H9 (cell line): ENCODE measurements around the gene C7orf25. TPM values are rescaled to one million over a fixed set of nuclear protein-coding genes. Genes with fewer than 3 reads are reported as not detected.

Experiments used
- DNase-seq: peaks from one replicate; pipeline ENCODE4 v3.0.0-alpha.2; 2017
- H2AFZ ChIP-seq: one replicate; pipeline ENCODE4 v1.6.1; 2013; ENCODE audit warnings: mild to moderate bottlenecking, low read length, control low read depth, moderate library complexity
- H2AK5ac ChIP-seq: 2 replicates; pipeline ENCODE4 v1.6.1; 2013; ENCODE audit warnings: low read length, control low read depth, mixed read lengths; ENCODE audit not compliant: insufficient read length
- H2BK120ac ChIP-seq: one replicate; pipeline ENCODE4 v1.6.1; 2013; ENCODE audit warnings: low read depth, mild to moderate bottlenecking, low read length, control low read depth, inconsistent platforms; ENCODE audit not compliant: poor library complexity, severe bottlenecking
- H2BK12ac ChIP-seq: 2 replicates; pipeline ENCODE4 v1.6.1; 2013; ENCODE audit warnings: low read length, control low read depth, mixed read lengths, low read depth; ENCODE audit not compliant: insufficient read length
- H2BK15ac ChIP-seq: 2 replicates; pipeline ENCODE4 v1.6.1; 2013; ENCODE audit warnings: low read depth, low read length, control low read depth
- H2BK20ac ChIP-seq: one replicate; pipeline ENCODE4 v1.6.1; 2013; ENCODE audit warnings: low read depth, mild to moderate bottlenecking, low read length, control low read depth, inconsistent platforms; ENCODE audit not compliant: poor library complexity, severe bottlenecking
- H2BK5ac ChIP-seq: 2 replicates; pipeline ENCODE4 v1.6.1; 2013; ENCODE audit warnings: low read length, control low read depth, mixed read lengths; ENCODE audit not compliant: insufficient read length
- H3K14ac ChIP-seq: 2 replicates; pipeline ENCODE4 v1.6.1; 2013; ENCODE audit warnings: low read length, control low read depth; ENCODE audit not compliant: insufficient read depth
- H3K18ac ChIP-seq: 2 replicates; pipeline ENCODE4 v1.6.1; 2013; ENCODE audit warnings: low read depth, mild to moderate bottlenecking, mixed read lengths, low read length, control low read depth; ENCODE audit not compliant: insufficient read length
- H3K23ac ChIP-seq: 2 replicates; pipeline ENCODE4 v1.6.1; 2013; ENCODE audit warnings: low read length, control low read depth, mixed read lengths, low read depth; ENCODE audit not compliant: insufficient read length
- H3K23me2 ChIP-seq: 2 replicates; pipeline ENCODE4 v1.6.1; 2013; ENCODE audit warnings: low read depth, mild to moderate bottlenecking, mixed read lengths, low read length, control low read depth; ENCODE audit not compliant: insufficient read length, poor library complexity, severe bottlenecking
- H3K27ac ChIP-seq: 2 replicates; pipeline ENCODE4 v1.5.1; 2013; ENCODE audit warnings: low read length, control low read depth, mixed read lengths, low read depth; ENCODE audit not compliant: insufficient read length
- H3K27me3 ChIP-seq: 2 replicates; pipeline ENCODE4 v1.6.1; 2013; ENCODE audit warnings: low read length, control low read depth, inconsistent platforms; ENCODE audit not compliant: insufficient read depth
- H3K4ac ChIP-seq: 2 replicates; pipeline ENCODE4 v1.6.1; 2013; ENCODE audit warnings: low read depth, mild to moderate bottlenecking, control low read depth, inconsistent platforms, low read length, moderate library complexity
- H3K4me1 ChIP-seq: 2 replicates; pipeline ENCODE4 v1.6.1; 2013; ENCODE audit warnings: low read length, control low read depth, inconsistent platforms; ENCODE audit not compliant: insufficient read depth
- H3K4me2 ChIP-seq: 2 replicates; pipeline ENCODE4 v1.6.1; 2013; ENCODE audit warnings: low read length, control low read depth, mixed read lengths; ENCODE audit not compliant: insufficient read length, insufficient read depth
- H3K56ac ChIP-seq: 2 replicates; pipeline ENCODE4 v1.6.1; 2013; ENCODE audit warnings: low read depth, mild to moderate bottlenecking, mixed read lengths, low read length, control low read depth; ENCODE audit not compliant: insufficient read length
- H3K79me1 ChIP-seq: 2 replicates; pipeline ENCODE4 v1.6.1; 2013; ENCODE audit warnings: low read depth, mild to moderate bottlenecking, moderate library complexity, low read length, control low read depth, inconsistent platforms; ENCODE audit not compliant: insufficient read depth, poor library complexity, severe bottlenecking
- H3K79me2 ChIP-seq: 2 replicates; pipeline ENCODE4 v1.6.1; 2013; ENCODE audit warnings: low read length, control low read depth, inconsistent platforms; ENCODE audit not compliant: insufficient read depth
- H3K9ac ChIP-seq: 2 replicates; pipeline ENCODE4 v1.6.1; 2013; ENCODE audit warnings: low read length, control low read depth, mixed read lengths; ENCODE audit not compliant: insufficient read length; ENCODE audit errors: extremely low read depth
- H3K9me3 ChIP-seq: one replicate; pipeline ENCODE4 v1.6.1; 2013; ENCODE audit warnings: low read depth, low read length, inconsistent platforms; ENCODE audit not compliant: control insufficient read depth
- H3T11ph ChIP-seq: one replicate; pipeline ENCODE4 v1.6.1; 2013; ENCODE audit warnings: mild to moderate bottlenecking, low read length, control low read depth, inconsistent platforms
- H4K20me1 ChIP-seq: one replicate; pipeline ENCODE4 v1.6.1; 2013; ENCODE audit not compliant: control insufficient read depth, insufficient read length, insufficient read depth
- H4K5ac ChIP-seq: 2 replicates; pipeline ENCODE4 v1.6.1; 2013; ENCODE audit warnings: low read depth, mild to moderate bottlenecking, mixed read lengths, low read length, control low read depth; ENCODE audit not compliant: insufficient read length
- H4K8ac ChIP-seq: replicated peaks from 2 replicates; pipeline ENCODE4 v1.6.1; 2013; ENCODE audit warnings: low read length, control low read depth, mixed read lengths, low read depth; ENCODE audit not compliant: insufficient read length
- H4K91ac ChIP-seq: 2 replicates; pipeline ENCODE4 v1.6.1; 2013; ENCODE audit warnings: low read depth, mild to moderate bottlenecking, moderate library complexity, mixed read lengths, low read length, control low read depth; ENCODE audit not compliant: insufficient read length
- H3K27ac Mint-ChIP-seq, 3 experiments: 2 replicates in 2 of 3; 3 replicates in 1 of 3; pipeline ENCODE4 v1.8.0; 2020 to 2021; ENCODE audit warnings: mixed read lengths in 3 of 3, mild to moderate bottlenecking in 1 of 3, moderate library complexity in 1 of 3
- H3K27me3 Mint-ChIP-seq: 2 replicates; pipeline ENCODE4 v1.8.0; 2021; ENCODE audit warnings: low read depth, mild to moderate bottlenecking, moderate library complexity, mixed read lengths
- H3K36me3 Mint-ChIP-seq, 3 experiments: 2 replicates in 2 of 3; 3 replicates in 1 of 3; pipeline ENCODE4 v1.8.0; 2020 to 2021; ENCODE audit warnings: low read depth in 3 of 3, mixed read lengths in 3 of 3; ENCODE audit not compliant: insufficient read depth in 1 of 3
- H3K4me1 Mint-ChIP-seq, 2 experiments: 2 replicates each; pipeline ENCODE4 v1.8.0; 2020; ENCODE audit warnings: mixed read lengths in 2 of 2
- H3K4me3 Mint-ChIP-seq, 2 experiments: 2 replicates in 1 of 2; 3 replicates in 1 of 2; pipeline ENCODE4 v1.8.0; 2020 to 2021; ENCODE audit warnings: mild to moderate bottlenecking in 2 of 2, mixed read lengths in 2 of 2, moderate library complexity in 1 of 2
- H3K9me3 Mint-ChIP-seq, 2 experiments: 2 replicates in 1 of 2; 3 replicates in 1 of 2; pipeline ENCODE4 v1.8.0; 2020; ENCODE audit warnings: mild to moderate bottlenecking in 2 of 2, mixed read lengths in 2 of 2, moderate library complexity in 1 of 2
- CTCF ChIP-seq: fragments of 200-600 bp; sonication (generic); conservative IDR thresholded peaks from 3 replicates; pipeline ENCODE4 v1.8.0; 2021; ENCODE audit warnings: antibody characterized with exemption, mild to moderate bottlenecking
- WGBS: extraction: QIAGEN DNeasy Blood & Tissue Kit; methylation state at CpG from one replicate; pipeline ENCODE4 v1.1.7; 2013; ENCODE audit warnings: missing lambda C conversion rate, low lambda C conversion rate, mixed read lengths; ENCODE audit not compliant: insufficient read length; ENCODE audit errors: extremely low coverage; 5-methylcytosine and 5-hydroxymethylcytosine counted together
- total RNA-seq: library from RNA; stranded (reverse); gene quantifications from 2 replicates; pipeline ENCODE4 v1.2.1, GENCODE V29; 2021

Gene C7orf25
- total RNA-seq, 1 experiment from 2014 or later: 3.8 TPM

GRCh38 chr7:42906181-42906580 lies 5.7 kb downstream of the C7orf25 start:
- H3K27me3 Mint-ChIP-seq: no peaks in the 10 kb centered on the region
- H3K27me3 ChIP-seq: no peaks in the 10 kb centered on the region
- no peak overlapping the region for H3K27ac Mint-ChIP-seq
- H2AFZ ChIP-seq: no peak overlapping the region
- H4K20me1 ChIP-seq: no peaks in the 10 kb centered on the region
- H3K18ac ChIP-seq: no peak overlapping the region
- H2BK120ac ChIP-seq: no peak overlapping the region
- no CpG with 5 or more reads among the region's 1 CpG for WGBS
- no peak overlapping the region for H3K4me3 Mint-ChIP-seq
- no peak overlapping the region for H3K23ac ChIP-seq
- no peak overlapping the region for H3K4me2 ChIP-seq
- no peak overlapping the region for H3K14ac ChIP-seq
- peaks cover 4% of the 10 kb centered on the region for H3K23me2 ChIP-seq
- DNase-seq: no peak
- no peak overlapping the region for H3K56ac ChIP-seq
- H2BK12ac ChIP-seq: no peak overlapping the region
- no peaks in the 10 kb centered on the region for H3K9me3 ChIP-seq
- no peak overlapping the region for H3K4ac ChIP-seq
- H4K8ac ChIP-seq: no peak overlapping the region
- H3K9me3 Mint-ChIP-seq: no peaks in the 10 kb centered on the region
- H2BK20ac ChIP-seq: no peak overlapping the region
- peaks cover 8% of the 10 kb centered on the region for H3K4me1 ChIP-seq
- H2BK5ac ChIP-seq: no peak overlapping the region
- no peak for TF ChIP-seq CTCF
- no peak overlapping the region for H3K27ac ChIP-seq
- H3K9ac ChIP-seq: no peak overlapping the region
- H2BK15ac ChIP-seq: no peak overlapping the region
- no peak overlapping the region for H3T11ph ChIP-seq
- no peak overlapping the region for H4K91ac ChIP-seq
- no peaks in the 10 kb centered on the region for H3K79me1 ChIP-seq
- peaks cover 14 to 19% of the 10 kb centered on the region in 2 experiments for H3K4me1 Mint-ChIP-seq
- peaks cover 2 to 12% (median 11%) of the 10 kb centered on the region in 3 experiments; a peak in 5 of 7 replicates for H3K36me3 Mint-ChIP-seq
- H3K79me2 ChIP-seq: peaks cover 3% of the 10 kb centered on the region; the same call in 1 of the 2 replicates
- no peak overlapping the region for H2AK5ac ChIP-seq
- H4K5ac ChIP-seq: no peak overlapping the region
